Parathyroid adenoma (tissue), 2 donors: ENCODE measurements around the gene SNX17.

Experiments used
- H2AFZ ChIP-seq: fragments of 300-600 bp; sonication (generic); one replicate; pipeline ENCODE4 v1.7.0; 2017; ENCODE audit warnings: antibody characterized with exemption, mild to moderate bottlenecking
- H3K27ac ChIP-seq: fragments of 300-600 bp; sonication (generic); one replicate; pipeline ENCODE4 v1.7.0; 2017
- H3K27me3 ChIP-seq: fragments of 300-600 bp; sonication (generic); one replicate; pipeline ENCODE4 v1.7.0; 2017; ENCODE audit warnings: low read length; ENCODE audit not compliant: control insufficient read depth, insufficient read depth
- H3K36me3 ChIP-seq: fragments of 300-600 bp; sonication (generic); one replicate; pipeline ENCODE4 v1.7.0; 2017; ENCODE audit warnings: low read length; ENCODE audit not compliant: control insufficient read depth, insufficient read depth
- H3K4me1 ChIP-seq: fragments of 300-600 bp; sonication (generic); one replicate; pipeline ENCODE4 v1.7.0; 2017; ENCODE audit warnings: control low read depth
- H3K4me2 ChIP-seq: fragments of 300-600 bp; sonication (generic); one replicate; pipeline ENCODE4 v1.7.0; 2017; ENCODE audit warnings: low read length
- H3K4me3 ChIP-seq: fragments of 300-600 bp; sonication (generic); one replicate; pipeline ENCODE4 v1.7.0; 2017; ENCODE audit warnings: low read depth, low read length
- H3K79me2 ChIP-seq: fragments of 300-600 bp; sonication (generic); one replicate; pipeline ENCODE4 v1.7.0; 2017; ENCODE audit warnings: control low read depth
- H3K9ac ChIP-seq: fragments of 300-600 bp; sonication (generic); one replicate; pipeline ENCODE4 v1.7.0; 2017; ENCODE audit warnings: mild to moderate bottlenecking
- H3K9me3 ChIP-seq: fragments of 300-600 bp; sonication (generic); one replicate; pipeline ENCODE4 v1.7.0; 2017; ENCODE audit warnings: low read length; ENCODE audit not compliant: control insufficient read depth
- TF ChIP-seq, protein P1 (sequence below): fragments of 300-600 bp; sonication (generic); IDR thresholded peaks from one replicate; pipeline ENCODE4 v1.7.0; 2017; ENCODE audit warnings: antibody characterized with exemption, mild to moderate bottlenecking
- donor health status: primary hyperparathyroidism.

Gene SNX17

DNA sequence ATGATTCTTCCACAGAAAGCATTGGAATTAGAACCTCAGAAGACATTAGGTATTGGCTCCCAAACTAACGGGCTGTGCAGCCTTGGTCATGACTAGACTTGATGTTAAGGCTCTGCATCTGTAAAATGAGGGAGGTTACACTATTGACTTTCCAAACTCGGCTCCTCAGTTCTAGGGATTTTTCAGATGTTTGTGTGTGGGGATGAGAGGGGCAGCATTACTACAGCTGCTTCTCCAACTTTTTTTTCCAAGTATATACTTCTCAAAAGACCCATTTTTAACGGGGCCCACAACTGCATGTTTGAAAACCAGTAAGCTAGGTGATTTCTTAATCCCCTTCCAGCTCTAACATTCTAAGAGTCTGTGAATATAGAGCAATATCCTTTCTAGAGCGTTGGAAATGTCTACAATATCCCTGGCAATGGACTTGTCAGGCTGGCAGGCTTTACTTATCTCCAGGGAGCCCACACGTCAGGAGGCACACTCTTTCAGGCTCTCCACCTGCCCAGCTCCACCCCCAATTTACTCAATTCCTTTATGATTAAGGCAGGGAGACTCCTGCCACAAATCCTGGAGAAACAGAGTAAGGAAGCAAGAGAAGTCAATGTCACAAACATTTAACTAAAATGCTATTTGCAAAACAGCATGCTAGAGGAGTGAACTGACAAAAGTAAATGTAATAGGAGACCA, 46.7 kb upstream of the SNX17 start:
- Histone ChIP-seq H3K27me3 (no peaks in the 10 kb centered on the region), H3K9ac (peak overlapping the region; percentile 95), H3K4me3 (peak overlapping the region; percentile 95), H3K36me3 (no peaks in the 10 kb centered on the region), H3K27ac (peak overlapping the region; percentile 97), H3K79me2 (no peaks in the 10 kb centered on the region), H3K4me1 (peaks cover 18% of the 10 kb centered on the region), H3K4me2 (peak overlapping the region; percentile 96), H2AFZ (peak overlapping the region; percentile 90), H3K9me3 (no peaks in the 10 kb centered on the region)
- TF ChIP-seq, protein P1, sequence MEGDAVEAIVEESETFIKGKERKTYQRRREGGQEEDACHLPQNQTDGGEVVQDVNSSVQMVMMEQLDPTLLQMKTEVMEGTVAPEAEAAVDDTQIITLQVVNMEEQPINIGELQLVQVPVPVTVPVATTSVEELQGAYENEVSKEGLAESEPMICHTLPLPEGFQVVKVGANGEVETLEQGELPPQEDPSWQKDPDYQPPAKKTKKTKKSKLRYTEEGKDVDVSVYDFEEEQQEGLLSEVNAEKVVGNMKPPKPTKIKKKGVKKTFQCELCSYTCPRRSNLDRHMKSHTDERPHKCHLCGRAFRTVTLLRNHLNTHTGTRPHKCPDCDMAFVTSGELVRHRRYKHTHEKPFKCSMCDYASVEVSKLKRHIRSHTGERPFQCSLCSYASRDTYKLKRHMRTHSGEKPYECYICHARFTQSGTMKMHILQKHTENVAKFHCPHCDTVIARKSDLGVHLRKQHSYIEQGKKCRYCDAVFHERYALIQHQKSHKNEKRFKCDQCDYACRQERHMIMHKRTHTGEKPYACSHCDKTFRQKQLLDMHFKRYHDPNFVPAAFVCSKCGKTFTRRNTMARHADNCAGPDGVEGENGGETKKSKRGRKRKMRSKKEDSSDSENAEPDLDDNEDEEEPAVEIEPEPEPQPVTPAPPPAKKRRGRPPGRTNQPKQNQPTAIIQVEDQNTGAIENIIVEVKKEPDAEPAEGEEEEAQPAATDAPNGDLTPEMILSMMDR = no peak

DNA sequence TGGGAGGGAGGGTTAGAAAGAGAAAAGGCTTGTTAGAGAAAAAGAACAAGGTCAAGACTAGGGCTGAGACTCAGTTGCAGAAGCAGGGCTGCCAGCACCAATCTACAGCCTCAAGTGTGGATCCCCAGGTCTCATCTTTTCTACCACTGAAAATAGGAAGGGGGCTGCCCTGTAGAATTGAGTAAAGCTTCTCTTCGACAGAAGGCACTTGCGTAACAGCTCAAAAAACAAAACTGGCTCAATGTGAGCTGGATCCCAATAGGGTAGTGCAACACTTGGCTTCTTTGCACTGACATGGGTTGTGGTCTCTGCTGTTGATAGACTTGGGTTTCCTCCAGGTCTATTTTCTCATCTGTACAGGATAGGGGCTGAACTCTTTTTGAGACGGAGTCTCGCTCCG, 45.7 kb upstream of the SNX17 start:
- no peaks in the 10 kb centered on the region for H3K9me3 ChIP-seq
- TF ChIP-seq, protein P1 = no peak
- no peak overlapping the region for H3K4me3 ChIP-seq
- H3K9ac ChIP-seq = no peak overlapping the region
- H3K4me2 ChIP-seq = no peak overlapping the region
- no peak overlapping the region for H2AFZ ChIP-seq
- peaks cover 18% of the 10 kb centered on the region for H3K4me1 ChIP-seq
- no peaks in the 10 kb centered on the region for H3K36me3 ChIP-seq
- H3K27ac ChIP-seq = no peak overlapping the region
- H3K79me2 ChIP-seq = no peaks in the 10 kb centered on the region
- H3K27me3 ChIP-seq = no peaks in the 10 kb centered on the region

DNA sequence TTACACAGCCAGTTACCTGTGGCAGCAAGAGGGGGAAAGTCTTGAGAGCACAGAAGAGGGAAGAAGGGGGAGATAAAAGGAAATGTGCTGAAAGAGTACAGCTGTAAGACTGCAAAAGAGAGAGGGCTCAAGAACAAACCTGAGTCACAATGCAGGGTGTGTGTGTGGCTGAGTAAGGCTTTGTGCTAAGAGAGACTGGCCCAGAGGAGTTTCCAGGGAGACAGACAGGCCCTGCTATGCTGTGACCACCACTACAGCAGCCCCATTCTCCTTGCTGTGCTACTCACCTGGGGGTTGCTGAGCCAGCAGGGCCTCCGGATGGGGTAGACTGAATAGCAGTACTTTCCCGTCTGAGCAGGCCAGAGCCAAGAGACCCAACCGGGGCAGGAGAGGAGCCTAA, 35.1 kb upstream of the SNX17 start:
- Histone ChIP-seq H3K4me2 (no peak overlapping the region), H3K79me2 (no peaks in the 10 kb centered on the region), H3K4me1 (no peaks in the 10 kb centered on the region), H3K9me3 (no peaks in the 10 kb centered on the region), H3K4me3 (no peak overlapping the region), H3K36me3 (no peaks in the 10 kb centered on the region), H3K9ac (no peak overlapping the region), H3K27me3 (no peaks in the 10 kb centered on the region), H3K27ac (no peak overlapping the region), H2AFZ (no peak overlapping the region)
- TF ChIP-seq, protein P1 = no peak

DNA sequence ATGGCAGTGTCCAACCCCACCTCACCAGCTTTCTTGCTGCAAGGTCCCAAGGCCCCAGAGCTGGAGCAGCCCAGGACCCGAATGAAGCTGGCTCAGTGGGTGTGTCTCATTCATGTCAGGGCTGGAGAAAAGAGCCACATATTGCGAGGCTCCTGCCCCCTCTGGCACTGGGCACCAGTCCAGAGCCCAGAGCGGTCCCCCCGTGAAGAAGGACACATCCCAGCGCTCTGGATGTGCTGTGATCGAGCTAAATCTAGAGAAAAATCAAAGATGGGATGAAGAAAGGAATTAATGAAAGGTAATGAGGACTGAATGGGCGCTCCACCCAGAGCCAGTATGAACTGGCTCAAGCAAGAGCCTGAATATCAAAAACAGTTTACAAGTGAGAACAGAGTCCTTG, 34.2 kb upstream of the SNX17 start:
- TF ChIP-seq, protein P1 = no peak
- Histone ChIP-seq H3K4me2 (no peak overlapping the region), H3K4me1 (no peaks in the 10 kb centered on the region), H3K4me3 (no peak overlapping the region), H3K79me2 (no peaks in the 10 kb centered on the region), H3K27me3 (no peaks in the 10 kb centered on the region), H3K9ac (no peak overlapping the region), H3K36me3 (no peaks in the 10 kb centered on the region), H2AFZ (no peak overlapping the region), H3K27ac (no peak overlapping the region), H3K9me3 (no peaks in the 10 kb centered on the region)

DNA sequence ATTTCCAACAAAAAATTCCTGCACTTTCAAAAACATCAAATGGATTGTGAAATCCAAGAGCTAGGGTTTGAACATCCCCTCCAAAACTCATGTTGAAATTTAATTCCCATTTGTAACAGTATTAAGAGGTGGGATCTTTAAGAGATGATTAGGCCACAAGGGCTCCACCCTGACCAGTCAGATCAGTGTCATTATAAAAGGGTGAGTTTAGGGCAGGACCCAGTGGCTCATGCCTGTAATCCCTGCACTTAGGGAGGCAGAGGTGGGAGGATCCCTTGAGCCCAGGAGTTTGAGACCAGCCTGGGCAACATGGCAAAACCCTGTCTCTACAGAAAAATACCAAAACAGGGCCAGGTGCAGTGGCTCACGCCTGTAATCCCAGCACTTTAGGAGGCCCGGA, 22.8 kb upstream of the SNX17 start:
- no peaks in the 10 kb centered on the region for H3K36me3 ChIP-seq
- TF ChIP-seq, protein P1 = no peak
- no peak overlapping the region for H3K4me3 ChIP-seq
- no peak overlapping the region for H2AFZ ChIP-seq
- no peak overlapping the region for H3K9ac ChIP-seq
- peaks cover 61% of the 10 kb centered on the region for H3K79me2 ChIP-seq
- no peak overlapping the region for H3K4me2 ChIP-seq
- H3K27me3 ChIP-seq = no peaks in the 10 kb centered on the region
- H3K4me1 ChIP-seq = no peaks in the 10 kb centered on the region
- no peaks in the 10 kb centered on the region for H3K9me3 ChIP-seq
- no peak overlapping the region for H3K27ac ChIP-seq
